ENCODE data around the gene ABHD2.

The ABHD2 gene

DNA sequence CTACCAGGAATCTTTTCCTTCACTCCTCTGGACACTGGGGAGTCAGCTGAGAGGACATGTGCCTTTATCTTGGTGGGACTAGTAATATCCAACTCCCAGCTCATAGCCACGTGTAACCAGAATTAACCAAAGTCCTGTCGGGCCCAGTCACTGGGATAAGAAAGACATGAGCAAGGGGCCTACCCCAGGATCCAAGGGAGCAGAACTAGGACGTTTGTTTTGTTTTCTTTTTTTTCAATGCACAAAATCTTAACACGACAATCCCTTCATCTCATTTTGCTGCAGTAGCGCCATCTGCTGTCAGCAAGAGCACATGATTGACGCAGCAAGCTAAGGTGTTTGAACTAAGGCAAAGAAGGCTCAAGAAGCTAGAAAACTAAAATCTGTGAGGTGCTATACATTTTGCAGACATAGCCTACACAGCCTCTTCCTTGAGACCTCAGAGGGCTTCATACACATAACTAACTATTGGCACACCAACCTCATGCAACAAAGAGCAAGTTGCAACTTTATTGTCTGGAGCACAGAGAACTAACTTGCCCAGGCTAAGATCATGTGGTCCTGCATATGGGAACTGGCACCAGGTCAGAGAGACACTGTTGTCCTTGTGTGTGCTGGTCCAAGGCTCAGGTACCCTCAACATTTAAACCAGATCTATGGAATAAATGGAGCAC is 89.5 kb downstream of the ABHD2 start:
- no peak overlapping the region for H2AFZ ChIP-seq (ENCODE audit: low read length)
- H3K9ac ChIP-seq (ENCODE audit: low read length) = no peak overlapping the region
- no peaks in the 10 kb centered on the region for H3K27me3 ChIP-seq (ENCODE audit: insufficient read depth, low read length)
- H3K36me3 ChIP-seq (ENCODE audit: insufficient read depth, low read length) = peaks cover 33% of the 10 kb centered on the region; the same call in 1 of the 2 replicates
- H3K4me2 ChIP-seq (ENCODE audit: low read length) = no peak overlapping the region
- no peaks in the 10 kb centered on the region for H3K9me2 ChIP-seq (ENCODE audit: low read depth, low read length)
- no peaks in the 10 kb centered on the region for H3F3A ChIP-seq (ENCODE audit: insufficient read depth, low read length)
- H4K20me1 ChIP-seq (ENCODE audit: insufficient read depth, low read length) = no peaks in the 10 kb centered on the region
- no peaks in the 10 kb centered on the region for H3K4me1 ChIP-seq (ENCODE audit: insufficient read depth, low read length, severe bottlenecking)
- H3K79me2 ChIP-seq (ENCODE audit: insufficient read depth, low read length) = no peaks in the 10 kb centered on the region
- H3K4me3 ChIP-seq (ENCODE audit: low read depth, low read length, poor library complexity, severe bottlenecking) = no peak overlapping the region
- no peaks in the 10 kb centered on the region for H3K9me3 ChIP-seq (ENCODE audit: low read length)
- no peak overlapping the region for H3K27ac ChIP-seq (ENCODE audit: low read depth, low read length, poor library complexity, severe bottlenecking)
- TF ChIP-seq CTCF (IDR thresholded peaks at IDR 0.05; ENCODE audit: low read length) = peak; percentile 92
- no peak for TF ChIP-seq EZH2 (IDR thresholded peaks at IDR 0.05; ENCODE audit: borderline replicate concordance, low read length)

- H3F3A ChIP-seq (ENCODE audit: insufficient read depth, low read length) = no peaks in the 10 kb centered on the region
- H3K4me2 ChIP-seq (ENCODE audit: low read length) = no peak overlapping the region
- H3K27me3 ChIP-seq (ENCODE audit: insufficient read depth, low read length) = no peaks in the 10 kb centered on the region
- TF ChIP-seq CTCF (IDR thresholded peaks at IDR 0.05; ENCODE audit: low read length) (no peak), EZH2 (IDR thresholded peaks at IDR 0.05; ENCODE audit: borderline replicate concordance, low read length) (no peak)
- peaks cover 35% of the 10 kb centered on the region; the same call in 1 of the 2 replicates for H3K36me3 ChIP-seq (ENCODE audit: insufficient read depth, low read length)
- H3K4me3 ChIP-seq (ENCODE audit: low read depth, low read length, poor library complexity, severe bottlenecking) = no peak overlapping the region
- H2AFZ ChIP-seq (ENCODE audit: low read length) = no peak overlapping the region
- H3K9me3 ChIP-seq (ENCODE audit: low read length) = no peaks in the 10 kb centered on the region
- H4K20me1 ChIP-seq (ENCODE audit: insufficient read depth, low read length) = no peaks in the 10 kb centered on the region
- no peak overlapping the region for H3K9ac ChIP-seq (ENCODE audit: low read length)
- no peaks in the 10 kb centered on the region for H3K9me2 ChIP-seq (ENCODE audit: low read depth, low read length)
- no peak overlapping the region for H3K27ac ChIP-seq (ENCODE audit: low read depth, low read length, poor library complexity, severe bottlenecking)
- no peaks in the 10 kb centered on the region for H3K79me2 ChIP-seq (ENCODE audit: insufficient read depth, low read length)
- no peaks in the 10 kb centered on the region for H3K4me1 ChIP-seq (ENCODE audit: insufficient read depth, low read length, severe bottlenecking)
Measured at GRCh38 chr15:89178307-89178977, 90.2 kb downstream of the ABHD2 start.

DNA sequence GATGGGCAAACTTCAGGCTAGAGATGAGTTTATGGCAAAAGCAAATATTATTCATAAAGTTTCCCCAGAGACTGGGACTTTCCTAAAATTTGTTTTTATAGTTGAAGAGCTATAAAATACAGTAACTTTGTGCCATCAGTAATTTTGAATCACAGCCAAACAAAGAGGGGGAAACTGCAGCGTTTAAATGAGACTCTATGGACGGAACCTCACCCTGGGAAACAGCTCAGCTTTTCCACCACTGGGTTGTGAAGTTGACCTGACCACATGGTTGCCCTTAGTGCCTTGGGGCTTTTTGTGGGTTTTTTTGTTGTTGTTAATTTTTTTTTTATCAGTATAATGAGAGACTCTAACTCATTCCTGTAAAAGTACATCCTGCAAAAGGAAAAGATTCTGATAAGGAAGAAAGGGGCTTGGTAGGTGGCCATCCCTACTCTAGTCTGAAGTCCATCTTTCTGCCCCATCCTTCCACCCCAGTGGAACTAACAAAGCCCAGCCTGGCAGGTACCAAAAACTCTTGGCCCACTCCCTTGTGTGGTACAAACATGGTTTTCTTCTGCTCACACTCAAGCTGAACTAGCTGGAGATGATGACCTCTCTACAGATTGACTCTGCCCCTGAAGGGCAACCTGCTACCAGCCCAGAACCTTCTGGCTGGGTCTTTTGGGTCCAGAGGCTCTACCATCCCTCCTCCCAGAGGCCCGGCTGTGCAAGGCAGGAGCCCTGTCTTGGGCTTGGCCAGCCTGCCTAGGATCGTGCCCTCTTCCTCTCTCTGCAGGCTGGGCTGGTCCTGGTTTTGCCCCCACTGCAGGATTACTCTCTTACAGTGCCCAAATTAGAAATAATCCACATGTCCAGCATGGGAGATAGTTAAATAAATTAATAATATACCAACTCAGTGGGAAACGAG is 92.0 kb downstream of the ABHD2 start:
- no peak overlapping the region for H3K4me2 ChIP-seq (ENCODE audit: low read length)
- TF ChIP-seq CTCF (IDR thresholded peaks at IDR 0.05; ENCODE audit: low read length) (no peak), EZH2 (IDR thresholded peaks at IDR 0.05; ENCODE audit: borderline replicate concordance, low read length) (no peak)
- H3K4me1 ChIP-seq (ENCODE audit: insufficient read depth, low read length, severe bottlenecking) = no peaks in the 10 kb centered on the region
- H3K9me2 ChIP-seq (ENCODE audit: low read depth, low read length) = no peaks in the 10 kb centered on the region
- no peak overlapping the region for H3K9ac ChIP-seq (ENCODE audit: low read length)
- H3K79me2 ChIP-seq (ENCODE audit: insufficient read depth, low read length) = no peaks in the 10 kb centered on the region
- H3K9me3 ChIP-seq (ENCODE audit: low read length) = no peaks in the 10 kb centered on the region
- no peak overlapping the region for H3K27ac ChIP-seq (ENCODE audit: low read depth, low read length, poor library complexity, severe bottlenecking)
- no peaks in the 10 kb centered on the region for H4K20me1 ChIP-seq (ENCODE audit: insufficient read depth, low read length)
- H3K4me3 ChIP-seq (ENCODE audit: low read depth, low read length, poor library complexity, severe bottlenecking) = no peak overlapping the region
- no peak overlapping the region for H2AFZ ChIP-seq (ENCODE audit: low read length)
- H3K27me3 ChIP-seq (ENCODE audit: insufficient read depth, low read length) = no peaks in the 10 kb centered on the region
- H3F3A ChIP-seq (ENCODE audit: insufficient read depth, low read length) = no peaks in the 10 kb centered on the region
- peaks cover 35% of the 10 kb centered on the region; the same call in 1 of the 2 replicates for H3K36me3 ChIP-seq (ENCODE audit: insufficient read depth, low read length)

Measured in OCI-LY1 (cell line).